HCT116 (cell line): Measurements from ENCODE around the gene CNKSR1. TPM values are rescaled to one million over a fixed set of nuclear protein-coding genes. Genes with fewer than 3 reads are reported as not detected.

Source experiments
- ATAC-seq: fragments of 200-7000 bp; cut with Tn5 transposase; 2 replicates; pipeline ENCODE4 v1.9.1; 2020; ENCODE audit warnings: mild to moderate bottlenecking, moderate library complexity
- BruUV-seq: library from RNA; stranded (reverse); fragments of 400-500 nt; replicated peaks from 2 replicates; lab custom pipeline; 2021; lab: Mats Ljungman, UMichigan
- CTCF ChIA-PET: fragments of 300-600 bp; sonication (Branson Sonifier 250); formaldehyde crosslinking; loops from one replicate; lab custom pipeline; 2021; ENCODE audit warnings: antibody characterized with exemption; lab: Charles Lee
- POLR2A ChIA-PET: fragments of 300-600, 350-600 bp; sonication (Branson Sonifier 250); formaldehyde crosslinking; loops from one replicate; lab custom pipeline; 2021; ENCODE audit warnings: antibody characterized with exemption; lab: Charles Lee
- RAD21 ChIA-PET, 2 experiments: fragments of 300-600 bp; sonication (Branson Sonifier 250); formaldehyde crosslinking; loops; one replicate each; lab custom pipeline; 2023; ENCODE audit warnings: low total read pairs in 2 of 2; ENCODE audit not compliant: uncharacterized antibody in 2 of 2, unreplicated experiment in 2 of 2, low non-redundant PET in 1 of 2; lab: Charles Lee
- DNase-seq: peaks from one replicate; pipeline ENCODE4 v3.0.0-alpha.2; 2010; ENCODE audit warnings: low read depth, low spot score
- H2AFZ ChIP-seq: fragments of 200-600 bp; shearing (Covaris generic), sonication (generic); 2 replicates; pipeline ENCODE4 v1.6.1; 2017; ENCODE audit warnings: low read depth, mixed run types, mixed read lengths, antibody characterized with exemption, low read length; ENCODE audit not compliant: poor library complexity, severe bottlenecking
- H3K27ac ChIP-seq: 2 replicates; pipeline ENCODE4 v1.5.1; 2012; ENCODE audit warnings: low read depth, low read length
- H3K27me3 ChIP-seq: fragments of 200-600 bp; sonication (generic); 2 replicates; pipeline ENCODE4 v1.6.1; 2016; ENCODE audit warnings: mixed run types, low read length, mixed read lengths; ENCODE audit not compliant: insufficient read depth
- H3K36me3 ChIP-seq, 2 experiments: fragments of 200-500 bp in 1 of 2; fragments of 200-600 bp in 1 of 2; sonication (Bioruptor generic) in 1 of 2; sonication (generic) in 1 of 2; 2 replicates each; pipeline versions ENCODE4 v1.5.1 to v1.6.1; 2014 to 2016; ENCODE audit warnings: low read length in 2 of 2, inconsistent platforms in 1 of 2, mixed read lengths in 1 of 2, mixed run types in 1 of 2; ENCODE audit not compliant: insufficient read depth in 2 of 2, control insufficient read depth in 1 of 2
- H3K4me1 ChIP-seq, 2 experiments: fragments of 200-600 bp in 1 of 2; sonication (generic) in 1 of 2; 2 replicates each; pipeline versions ENCODE4 v1.5.1 to v1.6.1; 2012 to 2017; ENCODE audit warnings: low read length in 2 of 2, inconsistent platforms in 1 of 2, mild to moderate bottlenecking in 1 of 2, mixed read lengths in 1 of 2, mixed run types in 1 of 2, moderate library complexity in 1 of 2; ENCODE audit not compliant: insufficient read depth in 2 of 2, control insufficient read depth in 1 of 2
- H3K4me2 ChIP-seq: fragments of 200-600 bp; sonication (generic); 2 replicates; pipeline ENCODE4 v1.6.1; 2017; ENCODE audit warnings: mixed run types, low read length, mixed read lengths
- H3K4me3 ChIP-seq, 2 experiments: fragments of 200-600 bp in 1 of 2; sonication (generic) in 1 of 2; replicated peaks in 1 of 2; 2 replicates each; pipeline ENCODE4 v1.5.1; 2011 to 2016; ENCODE audit warnings: low read length in 2 of 2, control low read depth in 1 of 2, low read depth in 1 of 2, mild to moderate bottlenecking in 1 of 2, mixed read lengths in 1 of 2, mixed run types in 1 of 2
- H3K79me2 ChIP-seq: fragments of 200-600 bp; sonication (generic); 2 replicates; pipeline ENCODE4 v1.6.1; 2017; ENCODE audit warnings: mild to moderate bottlenecking, mixed run types, low read length, moderate library complexity, mixed read lengths; ENCODE audit not compliant: insufficient read depth
- H3K9ac ChIP-seq: fragments of 200-600 bp; sonication (generic); 2 replicates; pipeline ENCODE4 v1.6.1; 2016; ENCODE audit warnings: low read length, mixed read lengths
- H3K9me2 ChIP-seq: fragments of 200-600 bp; sonication (generic), shearing (Covaris generic); 2 replicates; pipeline ENCODE4 v1.6.1; 2017; ENCODE audit warnings: mixed run types, mild to moderate bottlenecking, moderate library complexity; ENCODE audit not compliant: insufficient read depth
- H3K9me3 ChIP-seq, 2 experiments: fragments of 200-500 bp in 1 of 2; fragments of 200-600 bp in 1 of 2; sonication (Bioruptor generic) in 1 of 2; sonication (generic) in 1 of 2; 2 replicates each; pipeline ENCODE4 v1.6.1; 2014 to 2017; ENCODE audit warnings: low read length in 2 of 2, mixed read lengths in 2 of 2, inconsistent platforms in 1 of 2, low read depth in 1 of 2, mild to moderate bottlenecking in 1 of 2, mixed run types in 1 of 2, moderate library complexity in 1 of 2; ENCODE audit not compliant: control insufficient read depth in 1 of 2, insufficient read depth in 1 of 2
- H4K20me1 ChIP-seq: fragments of 200-600 bp; sonication (generic), shearing (Covaris generic); 2 replicates; pipeline ENCODE4 v1.6.1; 2017; ENCODE audit warnings: mixed run types, mild to moderate bottlenecking, moderate library complexity; ENCODE audit not compliant: insufficient read depth
- CBX3 ChIP-seq: IDR thresholded peaks from 2 replicates; pipeline ENCODE4 v1.6.1; 2012; ENCODE audit warnings: low read depth
- CTCF ChIP-seq, 3 experiments: fragments of 200-600 bp in 1 of 3; sonication (generic) in 1 of 3; IDR thresholded peaks in 2 of 3; conservative IDR thresholded peaks in 1 of 3; 2 replicates each; pipeline ENCODE4 v1.5.1; 2012 to 2017; ENCODE audit warnings: low read depth in 2 of 3, low read length in 2 of 3, antibody characterized with exemption in 1 of 3, borderline replicate concordance in 1 of 3, control low read depth in 1 of 3, mild to moderate bottlenecking in 1 of 3, mixed read lengths in 1 of 3, mixed run types in 1 of 3, moderate library complexity in 1 of 3; ENCODE audit not compliant: insufficient read depth in 1 of 3
- ELF1 ChIP-seq: IDR thresholded peaks from 2 replicates; pipeline ENCODE4 v1.6.1; 2012; ENCODE audit warnings: low read depth, borderline replicate concordance
- EZH2phosphoT487 ChIP-seq: fragments of 200-600 bp; IDR thresholded peaks from 2 replicates; pipeline ENCODE4 v1.6.1; 2018; ENCODE audit warnings: antibody characterized with exemption, borderline replicate concordance
- MAX ChIP-seq: IDR thresholded peaks from 2 replicates; pipeline ENCODE4 v1.6.1; 2012
- POLR2A ChIP-seq: IDR thresholded peaks from 2 replicates; pipeline ENCODE4 v1.7.0; 2011; ENCODE audit warnings: borderline replicate concordance; ENCODE audit not compliant: insufficient read depth, insufficient read length; ENCODE audit errors: extremely low read depth
- RAD21 ChIP-seq: IDR thresholded peaks from 2 replicates; pipeline ENCODE4 v1.6.1; 2012; ENCODE audit warnings: low read depth, mild to moderate bottlenecking
- REST ChIP-seq: IDR thresholded peaks from 2 replicates; pipeline ENCODE4 v1.6.1; 2012; ENCODE audit warnings: low read depth
- SIN3A ChIP-seq: IDR thresholded peaks from 2 replicates; pipeline ENCODE4 v1.6.1; 2012; ENCODE audit warnings: low read depth
- SP1 ChIP-seq: IDR thresholded peaks from 2 replicates; pipeline ENCODE4 v1.6.1; 2012; ENCODE audit warnings: low read depth
- SRF ChIP-seq: IDR thresholded peaks from 2 replicates; pipeline ENCODE4 v1.6.1; 2012; ENCODE audit warnings: low read depth
- TCF7L2 ChIP-seq: IDR thresholded peaks from 2 replicates; pipeline ENCODE4 v1.7.0; 2011; ENCODE audit warnings: borderline replicate concordance, inconsistent platforms; ENCODE audit not compliant: insufficient read depth, insufficient read length; ENCODE audit errors: extremely low read depth
- YY1 ChIP-seq: IDR thresholded peaks from 2 replicates; pipeline ENCODE4 v1.6.1; 2011; ENCODE audit warnings: low read length, low read depth, moderate library complexity, mild to moderate bottlenecking; ENCODE audit not compliant: insufficient replicate concordance; ENCODE audit errors: extremely low read depth
- ZFX ChIP-seq: fragments of 450-650 bp; IDR thresholded peaks from 2 replicates; pipeline ENCODE4 v1.6.1; 2017
- ZNF274 ChIP-seq: fragments of 200-500 bp; sonication (Bioruptor generic); IDR thresholded peaks from 2 replicates; pipeline ENCODE4 v1.6.1; 2014; ENCODE audit warnings: mild to moderate bottlenecking, low read depth, low read length, inconsistent platforms
- intact Hi-C: fragments of 100-400 bp; cut with micrococcal nuclease; formaldehyde crosslinking; loops from 2 replicates; pipeline ENCODE4 v1.10.0; 2022
- total RNA-seq: library from RNA; stranded (reverse); gene quantifications from one replicate; pipeline ENCODE4 v1.2.1, GENCODE V29; 2021; ENCODE audit not compliant: unreplicated experiment

The CNKSR1 gene
- total RNA-seq, 1 experiment from 2014 or later, result 26.6 TPM

- Histone ChIP-seq H3K36me3 (no peaks in the 10 kb centered on the region; a peak in 1 of 4 replicates), H4K20me1 (no peaks in the 10 kb centered on the region), H2AFZ (no peak overlapping the region), H3K4me2 (no peak overlapping the region), H3K9me2 (no peaks in the 10 kb centered on the region), H3K4me1 (no peaks in the 10 kb centered on the region), H3K27me3 (no peaks in the 10 kb centered on the region), H3K9ac (no peak overlapping the region), H3K79me2 (no peaks in the 10 kb centered on the region), H3K27ac (no peak overlapping the region), H3K4me3 (no peak overlapping the region)
- CTCF ChIA-PET, result no interaction called here
- ATAC-seq (no peak), DNase-seq (no peak)
- RAD21 ChIA-PET, result no interaction called here
- no TSS peak for BruUV-seq
- POLR2A ChIA-PET, result interaction anchor here (2.1 kb wide), 1 partner anchor 10 kb away, joined by 6 read pairs; the partner anchor contains the start of gene CNKSR1
- intact Hi-C loops, result no loop called here
- TF ChIP-seq SP1 (no peak), ZFX (no peak), REST (no peak), CTCF (IDR thresholded peaks at IDR 0.05 in 2 of 3, conservative IDR thresholded peaks at IDR 0.05 in 1 of 3; ENCODE audit: borderline replicate concordance in 1 of 3, insufficient read depth in 1 of 3, low read depth in 2 of 3, low read length in 2 of 3) (no peak), EZH2phosphoT487 (no peak), MAX (no peak), CBX3 (no peak), TCF7L2 (no peak), SIN3A (no peak), POLR2A (no peak), ELF1 (no peak), SRF (no peak), ZNF274 (no peak), RAD21 (no peak), YY1 (no peak)
- TF ChIP-seq, all 23 proteins: peak for 0
- H3K9me3 ChIP-seq, result no peaks in the 10 kb centered on the region
These were observed 10.6 kb downstream of the CNKSR1 start for GRCh38 chr1:26187882-26188281.
